HG03571 (cell line): Measurements from ENCODE around the gene KDM5B.
"Not testable (repeated sequence)": the region's sequence is repeated elsewhere in the genome, so short reads cannot be mapped to it uniquely, and the experiment has no call there.

Experiments used
- ATAC-seq: cut with Tn5 transposase; IDR thresholded peaks from one replicate; pipeline ENCODE4 v1.9.1; 2021; ENCODE audit not compliant: unreplicated experiment

Gene KDM5B

GRCh38 chr1:202794051-202794740, 14.0 kb downstream of the KDM5B start:
- no peak for ATAC-seq

GRCh38 chr1:202791077-202791747, 17.0 kb downstream of the KDM5B start:
- ATAC-seq = no peak

DNA sequence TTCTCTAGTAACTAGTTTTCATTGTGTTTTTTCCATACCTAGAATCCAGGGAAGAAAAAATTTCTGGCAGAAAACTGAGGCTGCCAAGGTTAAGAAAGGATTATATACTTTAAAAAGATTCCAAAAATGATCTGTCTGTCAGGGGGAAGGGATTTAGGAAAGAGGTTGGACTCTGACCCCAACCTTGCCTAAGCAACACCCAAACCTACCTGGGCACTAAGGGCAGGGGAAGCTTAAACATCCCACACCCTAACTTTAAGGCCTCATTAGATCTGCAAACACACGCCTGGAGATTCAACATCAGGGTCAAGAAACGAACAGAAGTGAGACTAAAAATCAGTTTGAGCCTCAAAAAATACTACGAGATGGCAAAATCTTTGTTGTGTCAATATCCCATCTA, 19.4 kb downstream of the KDM5B start:
- no peak for ATAC-seq

- no peak for ATAC-seq
Measured at GRCh38 chr1:202786804-202787203, 21.4 kb downstream of the KDM5B start.

GRCh38 chr1:202781180-202781579, 27.0 kb downstream of the KDM5B start:
- ATAC-seq = no peak

DNA sequence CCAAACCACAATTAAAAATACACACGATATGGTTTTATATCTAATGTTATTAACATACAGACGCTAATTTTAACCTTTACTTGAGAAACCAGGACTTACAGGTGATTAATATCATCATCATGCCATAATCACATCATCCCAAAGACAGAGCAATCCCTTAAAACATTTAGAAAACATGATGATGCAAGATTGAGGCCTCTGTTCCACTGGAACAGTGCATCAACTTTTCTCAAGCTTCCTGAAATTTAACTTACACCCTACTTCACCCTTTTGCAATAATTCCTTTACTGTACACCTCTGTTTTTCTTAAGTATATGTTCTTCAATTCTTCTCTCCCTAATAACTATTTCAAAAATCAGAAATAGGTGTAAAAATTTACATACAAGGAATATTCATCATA, 38.1 kb downstream of the KDM5B start:
- ATAC-seq = no peak

DNA sequence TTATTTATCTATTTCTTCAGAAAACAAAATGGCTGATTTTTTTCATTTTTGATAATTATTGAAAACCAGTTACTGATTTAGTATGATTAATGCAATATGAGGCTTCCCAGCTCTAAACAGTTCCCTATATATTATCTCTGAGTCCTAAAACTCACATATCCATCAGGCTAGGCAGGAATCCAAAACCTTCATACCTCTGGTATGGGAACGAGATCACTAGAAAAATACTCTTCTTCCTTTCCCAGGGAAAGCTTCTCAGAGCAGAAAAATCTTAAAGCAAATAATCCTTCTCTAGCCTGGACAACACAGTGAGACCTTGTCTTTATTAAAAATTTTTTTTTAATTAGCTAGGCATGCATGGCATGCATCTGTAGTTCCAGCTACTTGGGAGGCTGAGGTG, 42.5 kb downstream of the KDM5B start:
- ATAC-seq = no peak

GRCh38 chr1:202762019-202762418, 46.2 kb downstream of the KDM5B start:
- ATAC-seq = no peak

- no peak for ATAC-seq
Measured at GRCh38 chr1:202760589-202760988, 47.6 kb downstream of the KDM5B start.

GRCh38 chr1:202756391-202756790, 51.8 kb downstream of the KDM5B start:
- ATAC-seq = no peak

DNA sequence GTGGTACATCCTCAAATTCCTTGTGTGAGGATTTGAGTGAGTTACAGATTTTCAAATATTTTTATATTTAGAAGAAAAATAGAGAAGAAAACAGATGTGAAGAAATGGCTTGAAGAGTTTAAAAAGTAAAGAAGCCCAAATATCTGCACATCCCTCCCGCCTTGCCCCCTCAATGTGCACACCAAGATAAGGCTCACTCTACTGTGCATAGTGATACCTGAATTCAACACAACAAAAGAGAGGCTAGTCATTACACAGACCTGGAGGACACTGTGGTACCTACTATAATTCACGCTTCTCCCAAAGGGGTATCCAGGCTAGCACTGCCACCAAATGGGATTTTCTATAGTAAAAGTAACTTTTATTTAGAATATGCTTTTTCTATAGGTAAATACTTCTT, 53.9 kb downstream of the KDM5B start:
- no peak for ATAC-seq

DNA sequence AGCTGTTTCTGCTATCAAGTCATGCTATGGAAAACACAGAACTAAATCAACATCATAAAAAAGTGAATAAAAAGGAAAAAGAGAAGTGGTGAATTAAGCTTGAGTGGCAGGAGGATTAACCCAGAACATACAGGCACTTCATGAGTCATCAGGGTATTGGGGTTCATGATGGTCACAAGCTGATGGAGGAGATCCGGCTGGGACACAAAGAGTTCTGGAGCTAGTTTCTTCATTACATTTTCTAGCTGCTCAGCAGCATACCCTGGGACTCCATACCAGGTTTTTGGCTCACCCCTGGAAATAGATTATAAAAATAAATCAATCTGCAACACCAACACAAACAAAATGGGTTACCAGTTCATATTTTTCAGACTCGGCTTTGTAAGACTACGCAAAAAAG, 55.4 kb downstream of the KDM5B start:
- no peak for ATAC-seq

DNA sequence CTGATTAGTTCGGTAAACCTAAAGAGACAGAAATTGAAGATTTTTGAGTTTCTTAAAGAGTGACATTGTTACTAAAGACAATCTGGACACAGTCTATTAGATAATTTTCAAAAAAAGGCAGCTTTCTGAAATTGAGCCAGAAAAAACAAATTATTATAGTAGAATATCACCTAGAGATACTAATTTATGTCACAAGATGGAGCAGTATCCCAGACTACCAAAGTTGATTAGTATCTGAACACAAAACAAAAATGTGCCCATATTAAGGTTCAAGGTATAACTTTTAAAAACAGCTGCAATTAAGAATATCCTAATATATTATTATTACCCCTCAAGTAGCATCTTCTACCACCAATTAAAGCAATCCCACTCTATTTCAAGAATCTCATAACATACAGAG, 57.5 kb downstream of the KDM5B start:
- no peak for ATAC-seq

DNA sequence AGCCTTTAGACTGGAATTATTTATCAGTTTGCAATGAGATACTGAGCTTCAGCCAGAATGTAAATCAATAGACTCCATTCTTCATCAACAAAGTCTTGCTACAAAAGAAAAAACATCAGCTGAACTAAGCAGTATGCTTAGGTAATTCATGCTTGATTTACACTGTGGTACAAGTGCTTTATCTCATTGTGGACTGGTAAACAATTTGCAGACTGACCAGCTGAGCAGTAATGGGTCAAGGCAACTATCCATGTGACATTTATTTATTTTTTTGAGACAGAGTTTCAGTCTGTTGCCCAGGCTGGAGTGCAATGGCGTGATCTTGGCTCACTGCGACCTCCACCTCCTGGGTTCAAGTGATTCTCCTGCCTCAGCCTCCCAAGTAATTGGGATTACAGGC, 58.2 kb downstream of the KDM5B start:
- ATAC-seq = no peak

DNA sequence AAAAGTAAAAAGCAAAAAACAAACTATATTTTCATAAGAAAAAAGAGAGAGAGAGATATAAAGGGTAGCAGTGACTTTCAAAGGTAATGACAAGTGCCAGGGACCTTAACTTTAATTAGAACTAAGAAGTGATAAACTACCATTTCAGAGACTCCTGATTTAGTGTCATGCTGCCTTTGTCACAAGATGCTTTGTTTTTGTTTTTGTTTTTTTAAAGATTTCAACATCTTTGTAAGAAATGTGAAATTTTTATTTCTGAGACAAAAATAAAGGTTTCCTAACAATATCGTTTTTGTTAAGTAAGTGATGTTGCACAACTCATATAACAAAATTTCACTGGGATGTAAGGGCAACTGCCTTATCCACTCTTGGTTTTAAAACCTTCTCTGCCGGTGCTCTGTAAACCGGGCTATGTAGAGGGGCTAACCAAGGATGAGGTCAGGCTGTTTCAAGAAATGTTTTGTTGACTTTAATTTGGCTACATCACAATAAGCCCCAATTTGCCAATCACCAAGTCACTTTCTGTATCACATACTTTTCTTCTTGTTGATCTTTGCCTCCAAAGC, 62.8 kb downstream of the KDM5B start:
- no peak for ATAC-seq

GRCh38 chr1:202744770-202745169, 63.5 kb downstream of the KDM5B start:
- not testable (repeated sequence) for ATAC-seq

- no peak for ATAC-seq
Measured at GRCh38 chr1:202742496-202742895, 65.7 kb downstream of the KDM5B start.

DNA sequence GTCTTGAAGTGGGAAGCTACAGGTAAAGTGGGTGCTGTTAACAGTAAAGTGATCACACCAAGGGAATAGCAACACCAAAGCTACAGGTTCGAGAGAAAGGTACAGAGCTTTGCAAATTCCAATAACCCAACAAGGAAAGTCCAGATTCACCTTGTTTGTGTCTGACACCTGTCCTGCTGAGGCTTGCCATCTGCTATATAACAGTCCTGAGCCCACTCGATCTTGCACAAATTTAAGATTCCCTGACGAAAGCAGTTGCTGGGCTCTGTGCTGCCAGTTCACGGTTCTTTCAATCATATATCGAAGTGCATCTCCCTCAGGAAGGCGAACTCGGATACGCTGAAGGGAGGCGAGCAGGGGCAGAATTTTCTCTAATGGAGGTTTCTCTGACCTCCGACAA, 75.0 kb downstream of the KDM5B start:
- ATAC-seq = no peak

- ATAC-seq = no peak
Measured at GRCh38 chr1:202728951-202729350, 79.3 kb downstream of the KDM5B start.

GRCh38 chr1:202725526-202725925, 82.7 kb downstream of the KDM5B start:
- no peak for ATAC-seq

DNA sequence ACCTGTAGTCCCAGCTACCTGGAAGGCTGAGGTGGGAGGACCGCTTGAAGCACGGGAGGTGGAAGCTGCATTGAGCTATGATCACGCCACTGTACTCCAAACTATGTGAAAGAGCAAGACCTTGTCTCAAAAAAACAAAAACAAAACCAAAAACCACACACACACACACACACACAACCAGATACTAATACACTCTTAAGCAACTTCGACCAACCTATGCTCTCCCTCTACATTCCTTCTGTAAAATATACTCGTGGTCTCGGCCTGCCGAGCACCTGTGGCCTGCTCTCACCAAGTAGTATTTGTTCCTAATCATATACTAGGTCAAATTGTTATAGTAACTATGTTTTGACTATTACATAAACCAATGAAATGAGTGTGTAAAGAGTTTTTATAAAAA, 84.5 kb downstream of the KDM5B start:
- no peak for ATAC-seq

DNA sequence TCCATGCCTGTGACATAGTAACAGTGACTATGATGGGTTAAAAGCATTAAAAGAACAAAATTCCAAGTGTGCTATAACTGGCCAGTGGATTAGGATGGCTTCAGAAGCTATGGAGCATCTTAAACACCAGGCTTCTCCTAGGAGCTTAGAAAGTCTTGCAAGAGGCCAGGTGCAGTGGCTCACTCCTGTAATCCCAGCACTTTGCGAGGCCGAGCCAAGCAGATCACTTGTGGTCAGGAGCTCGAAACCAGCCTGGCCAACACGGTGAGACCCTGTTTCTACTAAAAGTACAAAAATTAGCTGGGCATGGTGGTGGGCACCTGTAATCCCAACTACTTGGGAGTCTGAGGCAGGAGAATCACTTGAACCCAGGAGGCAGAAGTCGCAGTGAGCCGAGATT, 85.2 kb downstream of the KDM5B start:
- not testable (repeated sequence) for ATAC-seq

- no peak for ATAC-seq
Measured at GRCh38 chr1:202716654-202717053, 91.6 kb downstream of the KDM5B start.
